Keratinocyte (primary cell): ENCODE data around the gene OPHN1.

Experiments
- CTCF ChIP-seq, 3 experiments: IDR thresholded peaks in 1 of 3; conservative IDR thresholded peaks in 1 of 3; optimal IDR thresholded peaks in 1 of 3; 2 replicates in 2 of 3; 3 replicates in 1 of 3; pipeline versions ENCODE3 to v1.5.1; 2011; ENCODE audit warnings: low read length in 3 of 3, mild to moderate bottlenecking in 3 of 3, moderate library complexity in 2 of 3, control low read depth in 1 of 3, inconsistent platforms in 1 of 3; ENCODE audit not compliant: insufficient read depth in 2 of 3; ENCODE audit errors: extremely low read depth in 1 of 3
- EZH2 ChIP-seq: IDR thresholded peaks from one replicate; pipeline ENCODE4 v1.6.1; 2012; ENCODE audit warnings: inconsistent platforms, mild to moderate bottlenecking, low read length, moderate library complexity

- no peak for TF ChIP-seq CTCF (optimal IDR thresholded peaks at IDR 0.05 in 1 of 3, IDR thresholded peaks at IDR 0.05 in 1 of 3, conservative IDR thresholded peaks at IDR 0.05 in 1 of 3; ENCODE audit: extremely low read depth in 1 of 3, insufficient read depth in 2 of 3, low read length in 3 of 3)
- TF ChIP-seq EZH2: no peak
Measured at GRCh38 chrX:68083510-68083909, 349.8 kb downstream of the OPHN1 start.
